NOMO-1 (cell line): ENCODE measurements around the gene RMDN2.

ENCODE experiments used
- DNase-seq, 2 experiments: peaks; one replicate each; lab custom pipeline; 2025; ENCODE audit not compliant: unreplicated experiment in 2 of 2; lab: John Stamatoyannopoulos, UW

RMDN2 gene

DNA sequence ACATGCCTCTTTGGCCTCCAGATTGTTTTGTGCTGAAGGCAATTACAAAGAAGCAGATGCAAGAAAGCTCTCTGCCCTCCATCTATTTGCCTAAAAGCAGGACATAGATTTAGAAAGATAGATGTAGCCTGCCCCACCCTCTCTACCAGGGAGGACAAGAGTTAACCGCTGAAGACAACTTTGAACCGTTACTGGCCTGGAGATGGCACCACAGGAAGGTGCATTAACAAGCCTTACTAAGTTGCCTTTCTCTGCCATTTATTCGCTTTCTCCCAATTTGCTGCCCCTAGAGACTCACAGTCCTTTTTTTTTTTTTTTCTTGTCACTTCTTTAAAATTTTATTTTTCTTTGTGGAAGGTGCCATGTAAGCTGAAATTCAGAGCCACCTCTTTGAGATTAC, 28.8 kb upstream of the RMDN2 start:
- peak; percentile 14 to 18 for DNase-seq

DNA sequence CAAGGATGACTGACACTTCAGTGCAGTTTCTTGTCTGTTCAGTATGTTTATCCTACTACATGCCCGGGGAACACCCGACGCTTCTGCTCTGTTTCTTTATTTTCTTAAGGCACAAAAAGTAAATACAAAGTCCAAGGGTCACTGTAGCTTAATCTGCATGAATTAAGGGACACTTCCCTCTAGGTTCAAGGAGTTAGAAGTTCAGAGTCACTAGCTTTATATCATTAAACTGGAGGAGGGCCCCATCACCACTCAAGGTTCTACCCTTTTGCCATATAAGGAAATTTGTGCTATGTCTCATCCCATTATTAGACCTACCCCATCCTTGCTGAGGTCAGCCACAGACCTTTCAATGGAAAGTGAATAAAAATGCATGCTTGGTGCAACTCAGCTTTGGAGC, 27.6 kb upstream of the RMDN2 start:
- DNase-seq, result no peak

DNA sequence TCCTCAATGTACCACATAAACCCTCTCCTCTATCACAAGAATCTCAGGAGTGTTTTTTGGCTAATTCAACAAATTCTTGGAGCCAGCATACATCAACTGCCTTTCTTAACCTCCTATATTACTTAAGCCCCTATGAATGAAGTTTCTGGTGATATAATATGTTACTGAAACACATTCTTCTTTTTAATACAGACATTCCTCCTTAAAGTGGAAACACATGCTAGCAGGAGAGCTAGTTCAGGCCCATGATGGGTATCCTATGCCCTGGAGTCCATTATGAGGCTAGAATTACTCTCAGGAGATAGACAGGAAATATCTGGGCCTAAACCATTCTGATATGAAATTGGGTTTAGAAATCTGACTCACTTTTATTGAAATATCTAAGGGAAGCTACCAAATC, 26.6 kb upstream of the RMDN2 start:
- no peak for DNase-seq

DNA sequence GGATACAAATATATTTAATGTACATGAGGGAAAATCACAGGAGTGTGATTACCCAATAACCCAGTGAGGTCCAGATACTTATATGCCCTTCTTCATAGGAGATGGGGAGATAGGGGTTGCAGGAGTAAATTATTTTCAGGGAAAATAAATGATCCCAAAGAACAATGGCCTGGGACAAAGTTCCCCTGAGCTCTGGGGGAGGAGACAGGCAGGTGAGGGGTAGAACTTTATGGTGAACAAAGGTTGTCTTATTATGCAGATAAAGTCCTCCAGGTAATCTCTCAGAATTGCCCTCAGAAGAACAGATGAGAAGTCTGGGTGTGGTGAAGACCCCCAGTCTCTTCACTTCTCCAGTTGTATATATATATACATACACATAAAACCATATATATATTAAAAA, 22.1 kb upstream of the RMDN2 start:
- no peak for DNase-seq

DNA sequence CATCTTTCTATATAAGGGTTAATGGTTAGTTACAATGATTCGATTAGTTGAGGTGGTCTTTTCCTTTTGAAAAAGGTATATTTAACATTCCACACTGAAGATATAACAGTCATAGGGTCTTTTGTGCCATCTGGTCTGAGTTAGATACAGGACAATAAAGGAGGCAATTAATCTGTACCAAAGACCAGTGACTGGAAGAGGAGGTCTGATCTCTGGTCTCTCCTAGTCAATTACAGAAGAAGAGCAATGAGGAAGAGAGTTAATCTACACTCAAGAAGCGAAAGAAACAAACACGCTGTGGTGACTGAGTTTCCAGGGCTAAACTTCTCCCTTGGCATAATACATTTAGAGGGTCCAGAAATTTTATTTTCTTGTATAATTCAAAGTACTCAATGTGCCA, 20.7 kb upstream of the RMDN2 start:
- DNase-seq, result no peak

DNA sequence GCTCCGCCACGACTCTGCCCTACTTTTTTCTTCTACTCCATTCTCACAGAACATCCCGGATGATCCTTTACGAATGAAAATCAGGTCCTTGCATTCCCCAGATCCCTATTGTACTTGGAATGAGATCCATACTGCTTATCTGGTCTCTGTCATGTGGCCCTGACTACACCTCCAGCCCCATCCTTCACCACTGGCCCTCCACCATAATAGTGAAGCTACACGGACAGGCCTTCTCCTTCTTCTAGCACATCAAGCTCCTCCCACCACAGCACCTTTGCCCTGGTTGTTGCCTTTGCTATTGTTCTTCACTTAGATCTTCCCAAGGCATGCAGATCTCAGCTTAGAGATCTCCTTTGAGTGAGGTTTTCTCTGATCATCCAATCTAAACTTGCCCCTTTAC, 20.1 kb upstream of the RMDN2 start:
- DNase-seq, result no peak

DNA sequence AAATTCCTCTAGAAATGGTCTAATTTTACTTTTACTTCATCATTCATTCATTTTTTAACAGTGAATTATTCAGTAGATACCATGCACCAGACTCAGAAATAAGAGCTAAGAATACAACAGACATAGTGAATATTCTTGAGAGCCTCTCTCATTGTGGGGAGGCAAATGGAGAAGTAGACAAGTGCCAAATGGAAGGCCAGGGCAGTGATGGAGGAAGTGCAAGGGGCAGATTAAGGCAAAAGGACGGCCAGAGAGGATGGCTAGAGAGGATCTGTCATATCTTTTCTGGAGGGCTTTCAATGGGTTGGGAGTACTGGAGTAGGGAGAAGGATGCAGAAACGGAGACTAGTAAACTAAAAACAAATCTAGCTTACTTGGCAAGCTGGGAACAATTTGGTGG, 19.0 kb upstream of the RMDN2 start:
- DNase-seq, result peak; percentile 10 to 34

DNA sequence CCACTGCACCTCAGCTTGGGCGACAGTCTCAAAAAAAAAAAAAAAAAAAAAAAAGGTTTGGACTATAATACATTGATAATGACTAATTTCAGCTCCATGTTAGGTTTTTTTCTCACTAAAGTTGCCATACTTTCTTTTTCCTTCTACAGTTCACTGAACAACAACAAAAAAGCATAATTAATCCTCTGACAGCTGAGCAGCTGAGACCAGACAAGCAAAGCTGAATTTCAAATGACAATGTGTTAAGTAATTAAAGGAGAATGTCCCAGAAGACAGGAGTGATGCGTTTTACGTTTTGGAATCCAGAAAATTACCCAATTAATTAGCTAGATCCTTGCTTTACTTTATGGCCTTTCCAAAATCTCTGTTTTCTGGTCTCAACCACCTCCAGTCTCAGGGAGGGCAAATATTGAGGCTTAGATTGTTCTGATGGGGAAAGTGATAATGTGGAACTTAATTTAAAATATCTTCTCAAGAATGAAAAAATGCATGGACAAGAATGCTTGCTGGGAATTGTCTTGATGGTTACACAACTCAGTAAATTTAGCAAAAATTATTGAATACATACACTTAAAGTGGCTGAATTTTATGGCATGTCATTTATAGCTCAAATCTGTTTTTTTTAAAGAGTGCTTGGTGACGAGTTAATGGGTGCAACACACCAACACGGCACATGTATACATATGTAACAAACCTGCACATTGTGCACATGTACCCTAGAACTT, 17.4 kb upstream of the RMDN2 start:
- DNase-seq, result no peak

DNA sequence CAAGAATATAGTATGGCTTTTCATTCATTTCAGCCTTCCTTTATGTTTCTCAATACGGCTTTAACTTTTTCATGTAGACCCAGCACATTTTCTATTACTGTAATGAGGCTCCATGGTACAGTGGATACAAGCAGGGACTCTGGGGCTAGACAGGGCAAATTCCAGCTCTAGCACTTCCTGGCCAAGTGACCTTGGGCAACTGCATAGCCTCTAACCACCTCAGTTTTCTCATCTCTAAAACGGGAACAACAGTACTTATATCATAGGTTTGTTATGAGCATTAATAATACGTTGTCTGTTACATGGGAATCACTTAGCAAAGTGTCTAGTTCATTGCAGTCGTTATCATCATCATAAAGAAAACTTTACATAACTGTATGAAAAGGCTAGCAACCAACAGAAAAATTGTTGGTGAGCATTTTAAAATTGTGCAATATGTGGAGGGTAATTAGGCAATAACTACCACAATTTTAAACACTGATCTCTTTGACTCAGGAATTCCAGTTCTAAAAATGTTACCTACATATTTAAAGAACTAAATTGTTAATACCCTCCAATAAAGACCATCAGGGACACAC, 13.7 kb upstream of the RMDN2 start:
- DNase-seq, result peak; percentile 38 to 64

DNA sequence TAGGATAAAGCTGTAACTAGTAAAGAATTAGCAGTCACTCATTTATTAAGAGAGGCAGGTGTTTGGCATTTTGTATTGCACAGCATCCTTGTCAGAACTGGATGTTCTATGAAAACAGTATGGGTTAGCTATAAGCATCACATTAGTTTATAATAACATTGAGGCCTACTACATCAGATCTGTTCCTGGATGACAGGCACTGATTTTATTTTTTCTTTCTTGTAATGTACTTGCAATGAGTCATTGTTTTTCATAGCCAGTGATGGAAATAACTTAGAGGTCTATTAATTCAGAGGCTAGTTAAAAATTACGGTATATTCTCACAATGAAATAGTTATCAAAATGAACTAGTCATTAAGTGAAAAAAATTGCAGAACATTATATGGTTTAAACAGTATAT, 13.0 kb upstream of the RMDN2 start:
- DNase-seq, result no peak

DNA sequence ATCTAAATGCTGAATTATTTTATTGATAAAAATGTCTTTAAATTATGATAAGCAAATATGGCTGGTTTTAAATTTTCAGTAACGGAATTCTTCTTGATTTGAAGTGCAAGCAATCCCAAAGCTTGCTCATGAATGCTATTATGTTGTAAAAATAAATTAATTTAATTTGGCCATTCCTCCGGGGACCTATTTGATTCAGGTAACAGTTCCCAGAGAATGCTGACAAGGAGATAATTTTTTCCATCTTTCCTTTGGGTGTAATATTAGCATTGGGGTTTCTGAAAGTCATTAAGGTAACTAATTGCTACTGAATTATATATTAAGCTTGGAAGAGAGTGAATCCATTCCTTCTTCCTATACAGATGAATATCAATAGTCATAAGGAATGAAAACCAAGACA, 12.5 kb upstream of the RMDN2 start:
- DNase-seq, result no peak

DNA sequence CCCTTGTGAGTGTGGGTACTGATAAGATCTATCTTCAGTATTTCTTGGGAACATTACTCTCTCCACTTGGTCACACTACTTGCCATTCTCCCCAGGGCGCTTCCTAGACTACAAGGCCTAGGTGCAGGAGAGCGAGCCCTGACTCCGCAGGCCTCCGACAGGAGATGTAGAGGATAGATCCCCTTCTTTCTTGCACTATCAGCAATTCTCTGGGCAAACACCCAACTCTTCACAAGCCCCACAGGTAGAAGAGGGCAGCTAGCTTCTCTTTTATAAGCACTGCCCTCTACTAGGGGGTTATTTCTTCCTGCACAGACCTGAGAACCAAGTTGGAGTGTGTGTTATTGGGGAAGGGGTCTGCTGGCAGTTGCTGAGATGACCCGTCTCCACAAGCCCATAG, 10.7 kb upstream of the RMDN2 start:
- DNase-seq, result no peak

DNA sequence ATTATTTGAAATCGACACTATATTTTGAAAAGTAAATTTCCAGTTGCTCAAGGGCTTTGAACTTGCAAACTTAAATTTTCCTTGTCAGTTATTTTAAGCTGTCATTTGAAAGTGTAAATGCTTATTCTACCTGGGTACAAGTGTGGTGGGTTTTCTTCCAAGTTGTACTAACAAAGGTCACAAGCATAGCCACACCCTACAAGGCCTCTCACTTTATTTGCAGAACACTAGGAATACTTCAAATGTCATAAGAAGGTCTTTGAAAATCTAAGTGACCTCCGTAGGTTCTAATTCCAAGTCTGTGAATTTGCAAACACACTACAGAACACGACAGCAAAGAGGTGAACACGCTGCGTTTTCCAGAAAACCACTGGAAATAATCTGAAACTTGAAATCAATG, 9.3 kb upstream of the RMDN2 start:
- DNase-seq, result no peak

DNA sequence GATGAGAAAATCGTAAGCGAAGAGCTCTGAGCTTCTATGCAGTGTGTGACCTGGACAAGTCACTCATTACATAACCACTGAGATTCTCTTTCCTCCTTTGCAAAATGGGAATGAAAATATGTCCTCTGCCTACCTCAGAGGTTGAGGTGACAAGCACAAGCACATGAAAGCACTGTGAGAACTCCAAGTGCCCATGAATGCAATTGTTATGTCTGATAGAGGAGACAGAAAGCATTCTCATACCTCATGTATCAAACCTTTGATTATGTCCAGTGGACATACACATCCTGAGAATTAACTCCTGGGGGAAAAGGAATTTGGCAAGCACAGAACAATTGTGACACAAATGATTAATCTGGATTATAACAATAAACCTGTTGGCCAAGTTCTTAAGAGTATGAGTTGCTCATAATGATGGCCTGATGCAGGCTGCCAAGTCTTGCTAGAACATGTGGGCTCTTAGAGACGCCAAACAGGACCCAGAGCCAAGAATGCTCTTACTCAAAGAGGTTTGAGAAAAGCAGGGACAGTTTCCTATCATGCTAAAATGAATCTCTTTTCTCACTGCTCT, 8.5 kb upstream of the RMDN2 start:
- DNase-seq, result no peak

DNA sequence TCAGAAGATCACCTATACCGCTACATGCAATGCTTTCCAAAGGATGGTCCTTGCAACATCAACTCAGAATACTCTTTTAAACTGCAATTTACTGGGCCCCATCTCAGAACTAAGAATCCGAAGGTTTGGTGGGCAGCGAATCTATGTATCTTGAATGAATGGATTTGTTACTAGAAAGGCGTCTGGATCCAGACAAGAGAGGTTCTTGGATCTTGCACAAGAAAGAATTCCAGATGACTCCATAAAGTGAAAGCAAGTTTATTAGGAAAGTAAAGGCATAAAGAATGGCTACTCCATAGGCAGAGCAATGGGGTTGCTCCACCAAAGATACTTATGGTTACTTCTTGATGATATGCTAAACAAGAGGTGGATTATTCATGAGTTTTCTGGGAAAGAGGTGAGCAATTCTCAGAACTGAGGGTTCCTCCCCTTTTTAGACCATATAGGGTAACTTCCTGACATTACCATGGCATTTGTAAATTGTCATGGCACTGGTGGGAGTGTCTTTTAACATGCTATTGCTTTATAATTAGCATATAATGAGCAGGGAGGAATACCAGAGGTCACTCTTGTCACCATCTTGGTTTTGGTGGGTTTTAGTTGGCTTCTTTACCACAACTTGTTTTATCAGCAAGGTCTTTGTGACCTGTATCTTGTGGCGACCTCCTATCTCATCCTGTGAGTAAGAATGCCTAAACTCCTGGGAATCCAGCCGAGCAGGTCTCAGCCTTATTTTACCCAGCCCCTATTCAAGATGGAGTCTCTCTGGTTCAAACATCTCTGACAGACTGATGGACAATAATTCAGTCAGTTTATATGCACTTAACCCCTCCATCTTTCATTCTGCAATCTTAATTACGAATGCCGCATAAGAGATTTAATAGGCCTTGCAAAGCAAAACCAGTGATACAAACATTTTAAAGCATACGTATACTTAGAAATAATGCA, 7.5 kb upstream of the RMDN2 start:
- no peak for DNase-seq

DNA sequence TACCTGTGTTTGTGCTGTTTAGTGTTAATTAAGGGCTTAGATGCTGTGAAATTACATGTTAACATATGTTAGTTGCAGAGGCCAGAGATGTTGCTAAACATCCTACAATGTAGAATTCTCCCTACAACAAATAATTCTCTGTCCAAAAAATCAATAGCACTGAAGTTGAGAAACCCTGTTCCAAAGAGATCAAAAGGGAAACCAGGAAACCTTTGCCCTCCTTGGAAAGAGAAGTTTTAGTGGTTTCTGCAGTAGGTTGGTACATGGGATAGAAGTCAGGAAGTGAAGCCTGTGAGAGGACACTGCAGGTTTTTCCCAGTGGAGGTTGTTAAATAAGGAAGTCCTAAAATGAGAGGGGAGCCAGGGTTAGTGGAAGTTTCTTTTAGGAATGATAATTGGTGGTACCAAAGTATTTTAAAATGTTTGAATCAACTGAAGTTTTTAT, 6.3 kb upstream of the RMDN2 start:
- no peak for DNase-seq

DNA sequence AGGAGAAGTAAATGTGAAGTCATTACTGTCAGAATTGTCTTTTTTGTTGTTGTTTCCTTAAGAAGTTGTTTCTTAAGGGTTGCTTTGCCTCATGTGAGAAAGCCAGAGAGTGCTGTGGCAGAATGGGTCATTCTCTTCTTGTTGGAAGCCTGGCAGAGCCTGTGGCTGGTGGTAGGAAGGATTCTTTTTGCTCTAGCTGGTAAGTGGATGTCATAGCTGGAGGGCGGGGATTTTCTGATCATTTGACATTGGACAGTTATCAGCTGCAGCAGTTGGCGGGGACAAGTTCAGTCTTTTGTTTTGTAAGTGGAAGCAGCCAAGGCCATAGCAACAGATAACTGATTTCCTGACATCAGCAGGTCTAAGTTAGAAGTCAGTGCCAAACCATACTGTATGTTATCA, 5.5 kb upstream of the RMDN2 start:
- DNase-seq, result no peak

DNA sequence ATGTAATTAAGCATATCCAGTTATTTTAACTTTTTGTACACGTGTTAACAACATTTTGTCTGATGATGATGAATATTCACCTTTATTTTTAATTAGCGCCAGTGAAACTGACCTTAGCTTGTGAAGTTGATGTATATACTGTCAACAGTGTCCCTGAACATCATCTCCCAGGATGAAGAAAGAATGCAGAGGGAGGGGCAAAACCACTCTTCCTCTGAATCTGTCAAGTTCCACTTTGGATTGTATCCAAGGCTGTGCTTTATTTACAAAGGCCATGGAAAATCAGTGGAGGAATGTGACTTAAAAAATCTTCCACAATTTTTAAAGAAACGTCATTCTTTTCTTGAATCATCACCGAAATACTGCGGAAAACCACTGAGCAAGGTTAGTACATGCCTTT, 4.5 kb upstream of the RMDN2 start:
- DNase-seq, result no peak

DNA sequence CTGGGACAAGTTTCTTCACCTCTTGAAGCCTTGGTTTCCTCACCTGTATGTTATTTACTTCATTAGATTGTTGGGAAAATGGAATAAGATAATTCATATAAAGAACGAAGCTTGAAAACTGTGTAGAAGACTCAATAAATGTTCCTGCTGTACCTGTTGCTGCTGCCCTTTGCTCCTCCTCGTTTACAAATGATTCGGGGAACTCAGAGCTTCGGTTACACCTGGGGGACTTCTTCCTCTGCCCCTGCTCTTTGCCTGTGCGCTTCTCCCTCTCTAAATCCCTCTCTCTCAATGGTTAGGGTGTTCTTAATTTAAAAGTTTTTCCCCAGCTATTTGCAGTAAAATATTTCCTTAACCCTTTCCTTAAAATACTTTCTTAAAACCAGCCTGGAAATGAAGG, 3.3 kb upstream of the RMDN2 start:
- DNase-seq, result no peak

DNA sequence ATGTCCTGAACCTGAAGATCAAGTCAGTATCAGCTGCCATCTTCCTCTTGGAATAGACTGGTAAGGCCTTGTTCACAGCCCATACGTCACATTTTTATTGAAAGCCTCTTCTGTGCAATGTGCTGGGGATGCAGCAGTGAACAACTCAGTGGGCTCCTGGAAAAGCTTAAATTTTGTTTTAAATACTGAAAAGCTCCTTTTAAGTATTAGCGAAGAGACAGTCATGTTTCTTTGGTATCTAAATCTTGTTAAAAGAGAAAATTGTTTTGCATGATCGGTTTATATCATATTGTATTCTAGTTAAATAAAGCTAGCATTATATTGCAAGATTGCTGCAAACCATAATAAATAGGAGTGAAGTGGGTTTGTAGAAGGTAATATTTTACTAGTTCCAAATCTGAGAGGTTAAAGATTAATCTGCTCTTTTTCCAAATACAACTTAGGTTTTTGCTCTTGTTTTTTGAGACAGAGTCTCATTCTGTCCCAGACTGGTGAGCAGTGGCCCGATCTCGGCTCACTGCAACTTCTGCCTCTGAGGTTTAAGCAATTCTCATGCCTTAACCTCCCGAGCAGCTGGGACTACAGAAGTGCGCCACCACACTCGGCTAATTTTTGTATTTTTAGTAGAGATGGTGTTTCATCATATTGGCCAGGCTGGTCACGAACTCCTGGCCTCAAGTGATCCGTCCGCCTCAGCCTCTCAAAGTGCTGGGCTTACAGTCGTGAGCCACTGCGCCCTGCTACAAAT, 1.6 kb upstream of the RMDN2 start:
- DNase-seq, result no peak

DNA sequence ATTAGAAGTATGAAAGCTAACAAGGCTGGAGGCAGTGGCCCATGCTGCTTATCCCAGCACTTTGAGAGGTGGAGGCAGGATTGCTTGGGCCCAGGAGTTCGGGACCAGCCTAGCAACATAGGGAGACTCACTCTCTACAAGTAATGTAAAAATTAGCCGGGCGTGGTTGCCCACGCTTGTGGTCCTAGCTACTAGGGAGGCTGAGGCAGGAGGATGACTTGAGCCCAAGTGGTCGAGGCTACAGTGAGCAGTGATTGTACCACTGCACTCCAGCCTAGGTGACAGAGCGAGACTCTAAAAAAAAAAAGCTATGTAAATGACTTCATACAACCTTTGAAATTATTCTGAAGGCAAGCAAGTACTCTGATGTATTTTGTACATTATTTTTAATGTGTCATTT, 1.5 kb downstream of the RMDN2 start:
- DNase-seq, result no peak
